Stimulated activated CD8-positive, alpha-beta memory T cell treated with anti-CD3 and anti-CD28 coated beads, Interleukin-4, amount 100 ng/mL, for 48 hours (primary cell): Measurements from ENCODE around the gene CRISP3.
"Not testable (repeated sequence)": the region's sequence is repeated elsewhere in the genome, so short reads cannot be mapped to it uniquely, and the experiment has no call there.

ENCODE experiments used
- DNase-seq: peaks from one replicate; pipeline ENCODE4 v3.0.0-alpha.2; 2020

Gene CRISP3

GRCh38 chr6:49744259-49744658, at the start of gene CRISP3:
CRISP3 (minus strand) TSS chr6:49744388; CDS start chr6:49744367, 21 bp downstream.
- no peak for DNase-seq

GRCh38 chr6:49790341-49790740, 46.2 kb upstream of the CRISP3 start:
- DNase-seq: no peak

GRCh38 chr6:49787176-49787575, 43.0 kb upstream of the CRISP3 start, which contains the start of gene PGK2:
PGK2 (minus strand) TSS chr6:49787285; CDS start chr6:49787187, 98 bp downstream.
- DNase-seq: no peak

GRCh38 chr6:49784272-49784671, 40.1 kb upstream of the CRISP3 start:
- DNase-seq: no peak

GRCh38 chr6:49782725-49783124, 38.5 kb upstream of the CRISP3 start:
- no peak for DNase-seq

- no peak for DNase-seq
Measured at GRCh38 chr6:49782293-49782692, 38.1 kb upstream of the CRISP3 start.

GRCh38 chr6:49776444-49776843, 32.3 kb upstream of the CRISP3 start:
- no peak for DNase-seq

GRCh38 chr6:49775043-49775442, 30.9 kb upstream of the CRISP3 start:
- DNase-seq: no peak

GRCh38 chr6:49772285-49772684, 28.1 kb upstream of the CRISP3 start:
- DNase-seq: no peak

- no peak for DNase-seq
Measured at GRCh38 chr6:49766762-49767161, 22.6 kb upstream of the CRISP3 start.

- DNase-seq: no peak
Measured at GRCh38 chr6:49764571-49765236, 20.5 kb upstream of the CRISP3 start.

- DNase-seq: no peak
Measured at GRCh38 chr6:49743429-49743828, 759 bp downstream of the CRISP3 start.

GRCh38 chr6:49739423-49739822, 4.8 kb downstream of the CRISP3 start:
- no peak for DNase-seq

- no peak for DNase-seq
Measured at GRCh38 chr6:49736017-49736508, 8.1 kb downstream of the CRISP3 start.

- no peak for DNase-seq
Measured at GRCh38 chr6:49733680-49734079, 10.5 kb downstream of the CRISP3 start.

- no peak for DNase-seq
Measured at GRCh38 chr6:49732781-49733180, 11.4 kb downstream of the CRISP3 start.

- DNase-seq: no peak
Measured at GRCh38 chr6:49730251-49730650, 13.9 kb downstream of the CRISP3 start.

GRCh38 chr6:49723917-49724316, 20.3 kb downstream of the CRISP3 start:
- DNase-seq: not testable (repeated sequence)

- DNase-seq: no peak
Measured at GRCh38 chr6:49721297-49721696, 22.9 kb downstream of the CRISP3 start.

GRCh38 chr6:49720372-49720771, 23.8 kb downstream of the CRISP3 start:
- no peak for DNase-seq

- no peak for DNase-seq
Measured at GRCh38 chr6:49713346-49713745, 30.8 kb downstream of the CRISP3 start, which contains the start of gene CRISP2. CRISP2 (minus strand) TSS chr6:49713543; CDS start chr6:49709196, 4,347 bp downstream.

- DNase-seq: no peak
Measured at GRCh38 chr6:49698478-49698877, 45.7 kb downstream of the CRISP3 start.

- DNase-seq: no peak
Measured at GRCh38 chr6:49693512-49693911, 50.7 kb downstream of the CRISP3 start.

- no peak for DNase-seq
Measured at GRCh38 chr6:49692534-49692933, 51.7 kb downstream of the CRISP3 start.
